ENCODE measurements around the gene SH3GL1.

- TF ChIP-seq POLR2A (IDR thresholded peaks at IDR 0.05): no peak
- TF ChIP-seq POLR2AphosphoS5 (IDR thresholded peaks at IDR 0.05): no peak
- no peak for TF ChIP-seq CTCF (IDR thresholded peaks at IDR 0.05 in 8 of 11, conservative IDR thresholded peaks at IDR 0.05 in 3 of 11)
These were observed 50.2 kb downstream of the SH3GL1 start for GRCh38 chr19:4350111-4350510.

Measured in spleen (tissue), 7 donors.